HG03342 (cell line): ENCODE results near the gene MXRA7.
"Not testable (repeated sequence)": the region's sequence is repeated elsewhere in the genome, so short reads cannot be mapped to it uniquely, and the experiment has no call there.

Experiments
- ATAC-seq: cut with Tn5 transposase; IDR thresholded peaks from one replicate; pipeline ENCODE4 v1.9.1; 2021; ENCODE audit warnings: mild to moderate bottlenecking, moderate library complexity; ENCODE audit not compliant: unreplicated experiment

The MXRA7 gene

GRCh38 chr17:76710863-76711611, at the start of gene MXRA7:
Gene MXRA7 (minus strand): TSS chr17:76710965. CDS start chr17:76710946, 19 bp downstream.
- peak; percentile 51 for ATAC-seq

- no peak for ATAC-seq
Observed at GRCh38 chr17:76758570-76758969, 47.8 kb upstream of the MXRA7 start.

GRCh38 chr17:76757256-76757655, 46.5 kb upstream of the MXRA7 start:
- ATAC-seq, result no peak

GRCh38 chr17:76755285-76755684, 44.5 kb upstream of the MXRA7 start:
- no peak for ATAC-seq

GRCh38 chr17:76753061-76753961, 42.5 kb upstream of the MXRA7 start:
- no peak for ATAC-seq

- no peak for ATAC-seq
Observed at GRCh38 chr17:76752006-76752405, 41.2 kb upstream of the MXRA7 start.

GRCh38 chr17:76751416-76751993, 40.7 kb upstream of the MXRA7 start:
- ATAC-seq, result no peak

GRCh38 chr17:76748657-76749056, 37.9 kb upstream of the MXRA7 start:
- ATAC-seq, result no peak

- ATAC-seq, result no peak
Observed at GRCh38 chr17:76747716-76748363, 37.1 kb upstream of the MXRA7 start.

GRCh38 chr17:76745785-76746184, 35.0 kb upstream of the MXRA7 start:
- ATAC-seq, result not testable (repeated sequence)

GRCh38 chr17:76744747-76745146, 34.0 kb upstream of the MXRA7 start:
- ATAC-seq, result no peak

- no peak for ATAC-seq
Observed at GRCh38 chr17:76742958-76743357, 32.2 kb upstream of the MXRA7 start.

GRCh38 chr17:76740329-76741118, 29.8 kb upstream of the MXRA7 start:
- ATAC-seq, result no peak

- not testable (repeated sequence) for ATAC-seq
Observed at GRCh38 chr17:76739568-76740115, 28.9 kb upstream of the MXRA7 start.

- ATAC-seq, result no peak
Observed at GRCh38 chr17:76738468-76738850, 27.7 kb upstream of the MXRA7 start.

- ATAC-seq, result peak; percentile 52
Observed at GRCh38 chr17:76737676-76738467, 27.1 kb upstream of the MXRA7 start, which contains the start of gene MFSD11. Gene MFSD11 (plus strand): TSS chr17:76738119. CDS start chr17:76738353, 234 bp downstream.

GRCh38 chr17:76737082-76737675, 26.4 kb upstream of the MXRA7 start, which contains the start of gene SRSF2:
Gene SRSF2 (minus strand): TSS chr17:76737331. CDS start chr17:76737160, 171 bp downstream.
- ATAC-seq, result peak; percentile 60

GRCh38 chr17:76736349-76737081, 25.8 kb upstream of the MXRA7 start:
- ATAC-seq, result peak; percentile 13
